ENCODE results near the gene HNRNPK.

Gene HNRNPK

GRCh38 chr9:83979812-83980394 is at the start of gene HNRNPK:
HNRNPK (minus strand) TSS chr9:83980215; CDS start chr9:83978252, 1,963 bp downstream.
- in situ Hi-C loops (cut with HindIII; ENCODE audit: low sequenced_read_pairs) = no loop called here

GRCh38 chr9:84027201-84027600 is 47.2 kb upstream of the HNRNPK start:
- in situ Hi-C loops (cut with HindIII; ENCODE audit: low sequenced_read_pairs) = no loop called here

- in situ Hi-C loops (cut with HindIII; ENCODE audit: low sequenced_read_pairs) = no loop called here
Observed at GRCh38 chr9:84024041-84024575, 44.1 kb upstream of the HNRNPK start.

GRCh38 chr9:84007662-84008061 is 27.6 kb upstream of the HNRNPK start:
- in situ Hi-C loops (cut with HindIII; ENCODE audit: low sequenced_read_pairs) = no loop called here

- in situ Hi-C loops (cut with HindIII; ENCODE audit: low sequenced_read_pairs) = no loop called here
Observed at GRCh38 chr9:84003246-84003645, 23.2 kb upstream of the HNRNPK start.

GRCh38 chr9:84002344-84002743 is 22.3 kb upstream of the HNRNPK start:
- in situ Hi-C loops (cut with HindIII; ENCODE audit: low sequenced_read_pairs) = no loop called here

- in situ Hi-C loops (cut with HindIII; ENCODE audit: low sequenced_read_pairs) = no loop called here
Observed at GRCh38 chr9:84001621-84002020, 21.6 kb upstream of the HNRNPK start.

- in situ Hi-C loops (cut with HindIII; ENCODE audit: low sequenced_read_pairs) = no loop called here
Observed at GRCh38 chr9:84000186-84000585, 20.2 kb upstream of the HNRNPK start.

GRCh38 chr9:83999141-83999918 is 19.3 kb upstream of the HNRNPK start:
- in situ Hi-C loops (cut with HindIII; ENCODE audit: low sequenced_read_pairs) = no loop called here

- in situ Hi-C loops (cut with HindIII; ENCODE audit: low sequenced_read_pairs) = no loop called here
Observed at GRCh38 chr9:83996126-83996525, 16.1 kb upstream of the HNRNPK start.

GRCh38 chr9:83992901-83993300 is 12.9 kb upstream of the HNRNPK start:
- in situ Hi-C loops (cut with HindIII; ENCODE audit: low sequenced_read_pairs) = no loop called here

- in situ Hi-C loops (cut with HindIII; ENCODE audit: low sequenced_read_pairs) = no loop called here
Observed at GRCh38 chr9:83992407-83992806, 12.4 kb upstream of the HNRNPK start.

- in situ Hi-C loops (cut with HindIII; ENCODE audit: low sequenced_read_pairs) = no loop called here
Observed at GRCh38 chr9:83991355-83991754, 11.3 kb upstream of the HNRNPK start.

- in situ Hi-C loops (cut with HindIII; ENCODE audit: low sequenced_read_pairs) = no loop called here
Observed at GRCh38 chr9:83988411-83988810, 8.4 kb upstream of the HNRNPK start.

- in situ Hi-C loops (cut with HindIII; ENCODE audit: low sequenced_read_pairs) = no loop called here
Observed at GRCh38 chr9:83987402-83987791, 7.4 kb upstream of the HNRNPK start.

- in situ Hi-C loops (cut with HindIII; ENCODE audit: low sequenced_read_pairs) = no loop called here
Observed at GRCh38 chr9:83986765-83987401, 6.9 kb upstream of the HNRNPK start.

GRCh38 chr9:83986195-83986594 is 6.2 kb upstream of the HNRNPK start:
- in situ Hi-C loops (cut with HindIII; ENCODE audit: low sequenced_read_pairs) = no loop called here

GRCh38 chr9:83981126-83981871 is 1.3 kb upstream of the HNRNPK start:
- in situ Hi-C loops (cut with HindIII; ENCODE audit: low sequenced_read_pairs) = no loop called here

GRCh38 chr9:83980395-83981125 is 545 bp upstream of the HNRNPK start, which contains the start of gene RMI1:
RMI1 (plus strand) TSS chr9:83980805; CDS start chr9:84000987, 20,182 bp downstream.
- in situ Hi-C loops (cut with HindIII; ENCODE audit: low sequenced_read_pairs) = no loop called here
